Fibroblast of skin of abdomen (primary cell): ENCODE measurements around the gene RAB40C.
A peak's percentile ranks its signal among the peaks of the same experiment; 100 is the strongest.

Experiments used
- DNase-seq: peaks from one replicate; pipeline ENCODE4 v3.0.0-alpha.2; 2013

Gene RAB40C

GRCh38 chr16:633336-634050 is 43.6 kb downstream of the RAB40C start:
- DNase-seq = no peak

GRCh38 chr16:634051-634670 is 44.3 kb downstream of the RAB40C start:
- DNase-seq = no peak

GRCh38 chr16:634996-635395 is 45.1 kb downstream of the RAB40C start:
- DNase-seq = no peak

GRCh38 chr16:635573-636205 is 45.8 kb downstream of the RAB40C start:
- DNase-seq = no peak

GRCh38 chr16:636206-637080 is 46.6 kb downstream of the RAB40C start, which contains the start of gene METTL26:
Gene METTL26, minus strand, starts transcription at chr16:636305. Its CDS starts 15 bp downstream, at chr16:636290.
- peak; percentile 94 for DNase-seq

GRCh38 chr16:637081-638018 is 47.5 kb downstream of the RAB40C start:
- DNase-seq = peak; percentile 90

- no peak for DNase-seq
These were observed 48.2 kb downstream of the RAB40C start for GRCh38 chr16:638034-638543.

- no peak for DNase-seq
These were observed 49.0 kb downstream of the RAB40C start for GRCh38 chr16:638836-639235.

- no peak for DNase-seq
These were observed 50.7 kb downstream of the RAB40C start for GRCh38 chr16:640614-641013.

- DNase-seq = peak; percentile 63
These were observed 51.7 kb downstream of the RAB40C start, which contains the start of gene MCRIP2 for GRCh38 chr16:641326-642188. Gene MCRIP2, plus strand, starts transcription at chr16:641828. Its CDS starts 164 bp downstream, at chr16:641992.

GRCh38 chr16:642189-643049 is 52.6 kb downstream of the RAB40C start:
- no peak for DNase-seq

GRCh38 chr16:643050-643368 is 53.1 kb downstream of the RAB40C start:
- DNase-seq = no peak

GRCh38 chr16:644556-644955 is 54.7 kb downstream of the RAB40C start:
- DNase-seq = no peak

- no peak for DNase-seq
These were observed 56.2 kb downstream of the RAB40C start for GRCh38 chr16:645852-646678.

- no peak for DNase-seq
These were observed 56.9 kb downstream of the RAB40C start for GRCh38 chr16:646679-647172.

- no peak for DNase-seq
These were observed 57.5 kb downstream of the RAB40C start for GRCh38 chr16:647173-647902.

GRCh38 chr16:648071-648780 is 58.4 kb downstream of the RAB40C start:
- peak; percentile 18 for DNase-seq
